Hematopoietic multipotent progenitor cell treated with erythropoietin and hydrocortisone succinate and interleukin-3 and kit ligand, for 15 days (in vitro differentiated cells): ENCODE measurements around the gene SYNE3.
"Not testable (repeated sequence)": the region's sequence is repeated elsewhere in the genome, so short reads cannot be mapped to it uniquely, and the experiment has no call there.

Experiments used
- DNase-seq: peaks from one replicate; pipeline ENCODE4 v3.0.0-alpha.2; 2015; ENCODE audit warnings: low spot score

SYNE3 gene

DNA sequence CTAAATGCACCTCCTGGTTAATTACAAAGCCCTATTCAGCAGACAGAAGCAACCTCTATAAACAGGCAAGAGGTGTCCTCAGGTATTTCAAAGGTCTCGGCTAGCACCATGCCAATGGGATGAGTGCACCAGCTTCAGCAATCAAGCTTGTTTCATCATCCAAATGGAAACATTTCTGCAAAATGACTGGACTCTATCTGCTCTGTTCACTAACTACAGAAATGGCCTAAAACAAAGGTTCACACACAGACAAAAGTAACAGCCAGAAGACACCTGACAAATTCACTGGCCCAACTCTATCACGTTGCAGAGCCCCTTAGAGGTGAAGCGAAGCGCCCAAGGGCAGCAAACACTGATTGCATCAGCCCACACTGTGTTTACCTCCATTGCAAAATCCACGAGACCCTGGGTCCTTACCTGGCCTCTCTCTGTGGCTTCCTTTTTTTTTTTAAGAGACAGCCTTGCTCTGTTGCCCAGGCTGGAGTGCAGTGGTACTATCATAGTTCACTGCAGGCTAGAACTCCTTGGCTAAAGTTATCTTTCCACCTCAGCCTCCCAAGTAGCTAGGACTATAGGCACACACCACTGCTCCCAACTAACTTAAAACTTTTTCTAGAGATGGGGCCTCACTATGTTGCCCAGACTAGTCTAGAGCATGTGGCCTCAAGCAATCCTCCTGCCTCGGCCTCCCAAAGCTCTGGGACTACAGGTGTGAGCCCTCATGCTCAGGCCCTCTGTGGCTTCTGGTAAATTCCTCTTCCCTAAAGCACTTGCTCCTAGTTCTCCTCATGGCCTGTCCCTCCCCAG, 8.5 kb upstream of the SYNE3 start:
- no peak for DNase-seq

DNA sequence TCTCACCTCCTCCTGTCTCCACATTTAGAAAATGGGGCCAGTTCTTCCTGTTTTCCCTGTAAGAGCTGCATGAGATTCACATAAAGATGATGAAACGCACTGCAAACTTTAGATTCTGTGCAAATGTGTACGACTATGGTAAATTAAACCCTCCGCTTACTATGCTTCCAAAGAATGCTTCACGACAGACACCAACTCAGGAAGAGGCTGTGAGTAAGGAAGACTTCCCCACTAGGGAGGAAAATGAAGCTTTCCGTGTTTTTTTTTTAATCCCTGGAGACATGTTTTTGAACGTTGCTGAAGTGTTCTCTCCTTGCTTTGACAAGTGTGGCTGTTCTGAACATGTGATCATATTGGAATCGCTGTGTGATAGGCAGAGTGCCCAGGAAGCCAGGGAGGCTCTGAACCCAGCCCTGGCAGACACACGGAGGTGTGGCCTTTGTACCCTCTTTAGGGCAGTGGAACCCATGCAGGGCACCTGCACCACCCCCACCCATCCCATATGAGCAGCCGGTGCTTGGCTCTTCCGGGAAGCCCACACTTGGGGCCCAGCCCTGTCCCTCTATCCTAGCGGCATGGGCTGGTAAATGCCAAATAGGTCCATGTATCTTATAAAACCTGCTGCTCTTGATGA, 7.5 kb upstream of the SYNE3 start:
- peak; percentile 87 for DNase-seq

DNA sequence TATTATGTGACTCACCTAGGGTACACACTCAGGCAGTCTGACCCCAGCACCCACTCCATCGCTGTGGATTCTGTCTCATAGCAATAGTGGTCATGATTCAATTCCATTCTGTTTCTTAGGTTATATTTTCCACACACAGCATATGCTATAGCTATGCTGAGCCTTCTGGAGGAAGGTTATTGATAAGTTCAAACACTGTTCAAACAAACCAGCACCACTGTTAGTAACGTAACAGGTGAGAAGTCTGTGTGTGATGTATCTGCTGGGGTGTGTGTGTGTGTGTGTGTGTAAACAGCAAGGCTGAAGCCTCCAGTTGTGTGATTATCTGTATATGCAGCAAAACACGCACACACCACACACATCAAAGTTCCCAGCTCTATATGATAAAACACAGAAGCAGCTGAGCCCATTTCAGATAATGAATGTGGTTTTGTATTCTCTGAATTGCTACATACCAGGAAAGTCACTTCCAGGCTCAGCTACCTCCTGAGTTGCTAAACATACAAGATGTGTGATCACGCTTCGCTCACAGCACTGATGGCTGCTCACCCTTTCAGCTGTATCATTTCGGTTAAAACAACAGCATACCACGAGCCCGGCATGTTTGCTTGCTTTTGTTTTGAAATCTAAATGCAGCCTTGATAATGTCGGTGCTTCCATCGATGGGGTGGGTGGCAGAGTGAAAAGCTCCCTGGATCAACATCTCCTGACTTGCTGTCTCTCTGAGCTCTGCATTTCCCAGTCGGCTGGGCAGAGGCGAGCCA, 6.8 kb upstream of the SYNE3 start:
- DNase-seq = peak; percentile 75

DNA sequence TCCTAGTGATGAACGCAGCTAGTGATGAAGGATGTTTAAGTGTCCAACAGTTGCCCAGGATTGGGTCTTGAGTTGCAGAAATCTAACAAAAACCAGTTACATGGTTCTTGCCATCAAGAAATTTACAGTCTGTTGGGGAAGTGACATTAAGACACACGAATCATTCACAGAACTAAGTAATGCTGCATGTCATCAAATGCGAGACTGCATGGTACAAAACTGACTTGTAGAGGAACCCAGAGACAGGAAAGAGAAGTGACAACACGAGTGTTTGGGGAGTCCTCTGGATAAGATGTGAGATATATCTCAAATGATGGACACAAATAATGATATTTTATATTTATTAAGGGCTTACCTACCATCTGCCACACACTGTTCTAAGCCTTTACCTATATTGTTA, 6.1 kb upstream of the SYNE3 start:
- DNase-seq = no peak

DNA sequence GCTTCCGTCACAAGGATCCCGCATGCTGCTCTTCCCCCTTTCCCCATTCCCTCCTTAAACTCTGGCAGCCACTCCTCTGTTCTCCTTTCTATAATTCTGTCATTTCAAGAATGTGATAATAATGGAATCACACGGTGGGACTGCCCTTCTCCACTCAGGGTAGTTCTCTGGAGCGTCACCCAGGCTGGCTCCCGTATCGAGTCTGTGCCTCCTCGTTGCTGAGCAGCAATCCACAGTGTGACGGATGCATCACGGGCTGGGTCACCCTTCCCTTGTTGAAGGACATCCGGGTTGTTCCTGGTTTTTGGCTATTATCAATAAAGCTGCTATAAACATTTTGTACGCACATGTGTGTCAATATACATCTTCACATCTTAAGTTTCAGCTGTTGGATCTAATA, 5.7 kb upstream of the SYNE3 start:
- no peak for DNase-seq

DNA sequence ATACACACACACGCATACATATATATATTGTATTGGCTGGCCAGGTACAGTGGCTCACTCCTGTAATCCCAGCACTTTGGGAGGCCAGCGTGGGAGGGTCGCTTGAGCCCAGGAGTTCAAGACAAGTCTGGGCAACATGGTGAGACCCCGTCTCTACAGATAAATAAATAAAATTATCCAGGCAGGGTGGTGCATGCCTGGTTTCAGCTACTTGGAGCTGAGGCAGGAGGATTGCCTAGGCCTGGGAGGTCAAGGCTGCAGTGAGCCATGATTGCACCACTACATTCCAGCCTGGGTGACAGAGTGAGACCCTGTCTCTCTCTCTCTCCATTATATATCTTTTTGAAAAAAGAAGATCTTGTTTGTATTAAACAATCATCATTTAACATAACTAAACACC, 4.6 kb upstream of the SYNE3 start:
- DNase-seq = no peak

DNA sequence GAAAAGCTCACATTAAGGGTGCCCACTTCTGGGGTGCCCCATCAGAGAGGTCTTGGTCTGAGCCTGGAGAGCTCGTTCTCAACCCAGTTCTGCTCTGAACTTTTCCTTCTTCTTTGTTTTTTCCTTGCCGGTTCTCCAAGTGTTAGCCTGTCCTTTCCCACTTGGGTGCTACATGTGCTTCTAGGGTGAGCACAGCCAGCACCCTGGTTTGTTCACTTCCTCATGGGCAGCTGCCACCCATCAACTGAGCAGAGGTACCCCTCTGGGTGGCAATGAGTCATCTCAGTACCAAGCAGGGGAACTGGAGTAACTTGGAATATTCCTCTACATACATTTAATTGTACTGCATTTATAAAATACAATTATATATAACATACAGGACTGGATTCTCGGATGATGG, 3.9 kb upstream of the SYNE3 start:
- DNase-seq = no peak

DNA sequence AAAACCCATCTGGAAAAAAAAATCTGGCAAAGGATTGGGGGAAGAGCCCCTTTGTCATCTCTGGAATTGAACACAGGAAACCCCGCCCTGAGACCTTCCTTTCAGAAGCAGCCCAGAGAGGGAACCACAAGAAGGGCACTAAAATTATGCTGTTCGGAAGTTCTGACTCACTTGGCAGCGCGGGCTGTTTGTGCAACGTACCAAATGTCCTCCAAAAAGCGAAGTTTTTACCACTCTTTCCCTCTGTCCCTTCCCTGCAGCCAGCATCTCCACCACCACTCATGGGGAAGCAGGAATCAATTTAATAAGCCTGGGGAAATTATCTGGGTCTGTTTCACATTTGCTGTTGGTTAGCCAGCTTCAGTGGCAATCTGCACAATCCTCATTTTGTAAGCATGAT, 3.2 kb upstream of the SYNE3 start:
- DNase-seq = no peak

DNA sequence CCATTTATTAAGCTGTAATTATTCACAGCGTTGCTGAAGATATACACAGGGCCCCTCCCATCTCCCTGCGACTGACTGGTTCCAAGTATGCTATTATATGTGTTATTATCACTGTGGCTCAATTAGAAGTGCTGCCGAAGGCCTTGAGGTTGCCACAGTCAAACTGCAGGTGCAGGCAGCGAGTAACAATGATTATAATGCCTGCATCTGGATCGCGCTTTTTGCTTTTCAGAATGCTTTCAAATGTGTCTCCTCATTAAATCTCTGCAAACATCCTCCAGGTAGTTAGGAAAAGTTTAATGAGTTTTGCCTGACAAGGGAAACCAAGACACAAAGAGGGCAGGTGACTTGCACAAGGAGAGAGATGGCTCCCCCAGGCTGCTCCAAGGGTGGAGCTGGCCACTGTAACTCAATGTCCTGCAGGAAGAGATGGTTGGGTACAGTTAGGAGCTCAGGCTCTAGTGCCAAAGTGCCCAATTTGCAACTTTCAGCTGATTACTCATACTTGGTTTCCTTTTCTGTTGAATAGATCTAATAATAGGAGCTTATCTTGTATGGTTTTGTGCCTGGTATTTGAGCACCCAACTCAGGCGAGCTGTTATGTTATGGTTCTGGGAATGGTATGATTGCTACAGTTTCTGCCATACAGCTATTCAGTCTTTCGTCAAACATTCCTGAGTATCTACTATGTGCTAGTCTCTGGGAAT, 1.7 kb upstream of the SYNE3 start:
- DNase-seq = no peak

DNA sequence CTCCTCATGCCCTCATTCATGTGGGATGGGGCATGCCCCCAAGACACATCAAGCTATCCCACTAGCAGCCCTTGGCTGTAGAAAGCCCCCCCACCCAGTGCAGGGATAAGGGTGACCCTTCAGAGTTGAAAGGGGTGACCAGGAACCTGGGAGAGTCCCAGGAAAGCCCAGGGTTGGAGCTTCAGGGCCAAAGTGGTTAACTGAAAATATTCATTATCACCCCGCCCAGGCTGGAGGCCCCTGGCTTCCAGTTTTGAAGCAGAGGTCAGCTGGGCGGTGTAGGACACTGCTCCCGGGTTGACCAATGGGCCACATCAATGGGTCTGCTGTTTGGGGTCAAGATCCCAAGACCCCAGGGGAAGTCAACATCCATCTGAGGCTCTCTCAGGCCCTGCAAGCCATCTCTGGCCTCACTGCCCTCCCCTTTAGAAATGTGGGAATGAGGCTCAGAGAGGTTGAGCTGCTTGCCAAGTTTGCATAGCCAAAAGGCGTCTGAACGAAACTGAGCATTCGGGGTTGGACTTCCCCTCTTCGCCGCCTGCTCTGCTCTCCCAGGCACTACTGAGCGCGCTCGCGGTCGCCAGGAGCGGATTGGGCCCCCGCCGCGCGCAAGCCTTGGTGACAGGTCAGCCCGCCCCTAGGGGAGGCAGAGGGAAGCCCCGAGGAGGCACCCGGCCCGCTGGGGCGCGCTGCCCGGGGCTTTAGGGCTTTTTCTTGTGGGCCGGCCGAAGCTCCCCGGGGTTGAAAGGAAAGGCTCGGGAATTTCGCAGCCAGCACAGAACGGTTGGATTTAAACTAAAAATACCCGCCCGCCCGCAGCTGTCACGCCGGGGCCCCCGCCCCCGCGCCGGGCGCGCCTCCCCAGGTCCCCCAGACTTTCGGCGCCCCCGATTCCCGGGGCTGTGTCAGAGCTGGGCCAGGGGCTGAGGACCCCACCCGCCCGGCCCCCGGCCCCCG, 576 bp downstream of the SYNE3 start:
- DNase-seq = peak; percentile 65

DNA sequence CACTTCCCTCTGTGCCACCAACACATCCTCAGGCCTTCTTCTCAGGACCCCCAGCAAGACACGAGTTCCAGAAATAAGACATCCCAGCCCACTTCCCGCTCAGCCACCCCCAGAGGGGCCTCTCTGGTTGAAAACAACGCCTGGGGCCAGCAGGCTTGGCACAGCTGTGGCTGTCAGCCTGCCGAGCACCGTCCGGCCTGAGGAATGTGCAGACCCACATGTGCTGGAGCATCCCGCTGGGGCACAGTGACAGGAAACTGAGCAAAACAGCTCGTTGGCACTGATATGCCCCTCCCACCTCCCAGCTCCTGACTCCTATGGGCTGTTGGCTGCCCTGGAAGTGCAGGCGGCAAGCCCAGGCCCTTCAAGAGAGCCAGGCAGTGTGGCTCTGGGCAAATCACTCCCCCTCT, 1.4 kb downstream of the SYNE3 start:
- DNase-seq = no peak

DNA sequence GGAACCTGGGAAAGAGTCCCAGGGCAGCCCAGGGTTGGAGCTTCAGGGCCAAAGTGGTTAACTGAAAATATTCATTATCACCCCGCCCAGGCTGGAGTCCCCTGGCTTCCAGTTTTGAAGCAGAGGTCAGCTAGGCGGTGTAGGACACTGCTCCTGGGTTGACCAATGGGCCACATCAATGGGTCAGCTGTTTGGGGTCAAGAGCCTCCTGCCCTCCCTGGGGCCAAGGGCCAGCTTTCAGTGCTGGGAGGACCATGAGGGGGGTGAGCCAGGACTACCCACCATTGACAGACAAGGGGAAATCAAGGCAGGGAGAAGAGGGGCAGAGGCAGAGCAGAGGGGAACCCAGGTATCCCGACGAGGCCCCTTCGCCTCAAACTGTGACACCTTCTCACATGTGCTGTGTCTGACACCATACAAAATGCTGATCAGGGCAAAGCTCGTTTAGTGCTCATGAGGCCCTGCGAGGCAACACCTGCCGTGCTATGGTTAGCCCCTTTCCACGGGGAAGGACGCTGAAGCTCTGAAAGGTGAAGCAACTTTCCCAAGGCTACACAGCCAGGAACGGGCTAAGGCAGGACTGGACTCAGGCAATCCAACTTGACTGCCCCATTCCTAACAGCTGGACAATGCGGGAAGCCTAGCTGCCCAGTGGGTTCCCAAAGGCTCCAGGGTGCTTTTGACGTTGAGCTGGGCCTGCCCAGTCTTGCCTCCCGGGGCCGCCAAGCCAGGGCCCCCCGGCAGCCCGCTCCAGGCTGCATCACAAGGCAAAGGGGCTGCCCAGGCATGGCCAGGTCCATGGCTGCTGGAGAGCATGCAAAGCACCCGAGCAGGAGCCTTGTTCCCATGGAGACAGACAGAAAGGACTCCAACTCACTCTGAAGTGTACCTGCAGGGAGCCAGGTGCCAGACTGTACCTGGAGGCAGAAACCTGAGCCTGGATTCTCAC, 2.0 kb downstream of the SYNE3 start:
- no peak for DNase-seq

DNA sequence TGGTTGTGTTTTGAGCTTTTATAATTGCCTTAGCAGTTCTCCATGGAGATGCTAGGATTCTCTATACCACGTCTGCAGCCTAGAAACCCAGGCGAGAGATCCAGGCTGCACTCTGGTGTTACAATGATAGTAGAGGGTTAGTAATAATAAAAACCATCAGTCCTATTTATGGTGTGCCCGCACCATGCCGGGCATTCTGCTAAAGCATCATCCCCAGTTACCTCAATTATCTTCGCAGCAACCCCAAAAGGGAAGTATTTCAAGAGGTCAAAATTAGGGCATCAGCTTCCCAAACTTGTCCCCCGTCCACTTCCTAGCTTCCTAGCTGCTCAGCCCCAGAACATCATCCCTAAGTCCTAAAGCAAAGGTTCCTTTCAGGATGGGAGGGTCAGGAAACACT, 3.2 kb downstream of the SYNE3 start:
- no peak for DNase-seq

DNA sequence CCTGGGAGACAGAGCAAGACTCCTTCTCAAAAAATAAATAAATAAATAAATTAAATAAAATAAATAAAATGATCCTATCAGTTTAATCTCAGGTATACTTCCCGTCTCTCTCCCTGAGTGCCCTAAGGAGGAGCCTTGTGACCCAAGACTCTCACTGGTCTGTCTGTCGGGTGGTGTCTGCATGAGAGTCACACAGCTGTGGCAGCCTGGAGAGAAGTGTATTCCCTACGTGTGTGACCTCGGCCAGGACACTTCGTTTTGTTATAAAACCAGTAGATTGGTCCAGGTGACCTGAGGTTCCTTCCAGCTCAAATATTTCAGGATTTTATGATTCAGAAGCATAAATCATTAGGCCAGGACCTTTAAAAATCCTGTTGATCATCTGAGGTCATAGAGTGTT, 4.8 kb downstream of the SYNE3 start:
- DNase-seq = no peak

DNA sequence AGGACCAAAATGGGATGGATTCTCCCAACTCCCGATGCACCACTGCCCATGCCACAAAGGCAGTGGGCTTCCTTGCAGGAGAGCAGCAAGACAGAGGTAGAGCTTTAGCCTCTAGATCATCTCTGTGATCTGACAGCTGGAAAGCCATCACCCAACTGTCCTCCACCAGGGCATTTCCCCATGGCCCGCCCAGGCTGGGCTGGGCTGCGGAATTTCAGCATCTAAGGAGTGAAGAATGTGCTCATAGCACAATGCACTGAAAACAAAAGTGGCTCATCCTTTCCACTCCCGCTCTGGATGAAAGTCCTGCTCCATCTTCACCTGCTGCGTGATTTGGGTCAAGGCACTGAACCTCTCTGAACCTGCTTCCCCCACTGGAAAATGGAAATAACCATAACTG, 5.6 kb downstream of the SYNE3 start:
- DNase-seq = no peak

DNA sequence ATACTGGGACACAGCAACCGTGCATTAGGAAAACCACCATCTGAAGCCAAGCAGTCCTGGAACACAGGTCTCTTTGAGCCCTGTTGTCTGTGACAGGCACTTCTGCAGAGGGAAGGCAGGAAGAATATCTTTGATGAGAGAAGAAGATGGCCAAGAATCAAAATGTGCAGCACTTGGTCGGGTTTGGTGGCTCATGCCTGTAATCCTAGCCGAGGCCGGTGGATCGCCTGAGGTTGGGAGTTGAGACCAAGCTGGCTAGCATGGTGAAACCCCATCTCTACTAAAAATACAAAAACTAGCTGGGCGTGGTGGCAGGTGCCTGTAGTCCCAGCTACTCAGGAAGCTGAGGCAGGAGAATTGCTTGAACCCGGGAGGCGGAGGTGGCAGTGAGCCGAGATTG, 6.1 kb downstream of the SYNE3 start:
- not testable (repeated sequence) for DNase-seq

DNA sequence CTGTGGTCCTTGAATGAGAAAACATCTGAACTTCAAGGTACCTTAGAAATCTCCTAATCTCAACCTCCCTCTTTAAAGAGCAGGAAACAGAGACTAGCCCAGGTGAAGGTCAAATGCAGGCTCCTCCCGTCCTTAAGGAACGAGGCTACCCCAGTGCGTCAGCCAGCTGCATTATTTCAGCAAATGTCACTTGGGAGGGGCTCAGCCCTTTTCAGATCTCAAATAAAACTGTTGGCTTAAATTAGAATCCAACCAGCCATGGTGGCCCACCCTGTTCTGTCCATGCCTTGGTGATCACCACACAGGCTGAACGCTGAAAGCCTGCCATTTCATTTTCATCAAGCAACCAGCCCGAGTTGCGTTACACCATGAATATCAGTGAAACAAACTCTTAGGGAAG, 7.0 kb downstream of the SYNE3 start:
- no peak for DNase-seq

DNA sequence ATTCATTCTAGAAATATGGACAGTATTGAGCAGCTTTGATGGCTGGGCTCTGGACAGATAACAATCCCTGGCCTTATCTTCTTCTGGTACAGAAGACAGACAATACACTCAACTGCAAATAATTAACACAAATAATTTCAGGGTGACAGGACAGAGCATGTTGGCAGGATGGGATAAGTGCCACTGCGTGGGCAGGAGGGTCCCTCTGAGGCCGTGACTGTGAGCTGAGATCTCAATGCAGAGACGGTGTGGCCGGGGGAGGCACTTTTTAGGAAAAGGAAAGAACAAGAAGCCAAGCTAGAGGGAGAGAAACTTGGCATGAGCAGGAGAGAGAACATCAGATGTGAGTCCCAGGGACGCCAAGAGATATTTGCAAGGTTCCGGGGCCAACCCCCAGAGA, 8.1 kb downstream of the SYNE3 start:
- no peak for DNase-seq

DNA sequence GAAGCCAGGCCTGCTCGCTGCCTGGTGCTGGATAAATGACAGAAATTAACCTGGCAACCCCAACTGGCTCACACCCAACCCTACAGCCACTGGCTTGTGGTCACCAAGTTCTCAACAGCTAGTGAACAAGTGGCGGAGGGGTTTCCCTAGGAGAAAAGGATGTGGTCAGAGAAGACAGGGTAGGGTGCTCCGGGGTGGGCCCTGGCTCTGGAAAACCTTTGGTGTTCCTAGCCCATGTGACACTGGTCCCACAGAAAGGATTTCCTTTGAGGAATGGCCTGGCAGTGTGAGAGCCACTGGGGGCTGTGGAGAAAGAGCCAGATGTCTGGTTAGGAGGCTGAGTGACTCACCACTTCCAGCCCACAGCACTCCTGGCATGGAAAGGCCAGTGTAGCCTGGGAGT, 8.7 kb downstream of the SYNE3 start:
- DNase-seq = no peak

DNA sequence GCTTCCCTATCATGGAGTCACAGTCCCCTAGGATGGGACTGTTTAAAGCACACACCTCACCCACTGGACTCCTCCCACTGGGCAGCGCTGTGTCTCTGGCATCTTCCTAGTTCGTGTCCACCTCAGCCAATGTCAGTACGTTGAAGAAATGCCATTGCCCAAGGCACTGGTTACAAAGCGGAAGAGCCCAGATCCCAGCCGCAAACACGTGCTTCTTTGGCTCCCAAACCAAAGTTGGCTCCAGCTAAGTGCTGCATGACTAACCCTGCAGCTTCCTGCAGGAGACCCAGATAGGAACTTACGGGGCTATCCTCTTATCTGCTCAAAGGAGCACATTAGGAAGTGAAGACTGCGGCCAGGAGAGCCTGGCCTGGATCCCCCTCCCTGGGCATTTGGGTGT, 9.3 kb downstream of the SYNE3 start:
- DNase-seq = peak; percentile 29
